Stimulated activated CD4-positive, alpha-beta T cell treated with anti-CD3 and anti-CD28 coated beads, Interleukin-1b, Interleukin-23, amount 100 ng/mL, for 4 hours (primary cell): Measurements from ENCODE around the gene CLDN9.

ENCODE experiments used
- DNase-seq, 2 donors: peaks; one replicate each; pipeline ENCODE4 v3.0.0-alpha.2; 2020; ENCODE audit warnings: low read depth in 2 of 2

The CLDN9 gene

DNA sequence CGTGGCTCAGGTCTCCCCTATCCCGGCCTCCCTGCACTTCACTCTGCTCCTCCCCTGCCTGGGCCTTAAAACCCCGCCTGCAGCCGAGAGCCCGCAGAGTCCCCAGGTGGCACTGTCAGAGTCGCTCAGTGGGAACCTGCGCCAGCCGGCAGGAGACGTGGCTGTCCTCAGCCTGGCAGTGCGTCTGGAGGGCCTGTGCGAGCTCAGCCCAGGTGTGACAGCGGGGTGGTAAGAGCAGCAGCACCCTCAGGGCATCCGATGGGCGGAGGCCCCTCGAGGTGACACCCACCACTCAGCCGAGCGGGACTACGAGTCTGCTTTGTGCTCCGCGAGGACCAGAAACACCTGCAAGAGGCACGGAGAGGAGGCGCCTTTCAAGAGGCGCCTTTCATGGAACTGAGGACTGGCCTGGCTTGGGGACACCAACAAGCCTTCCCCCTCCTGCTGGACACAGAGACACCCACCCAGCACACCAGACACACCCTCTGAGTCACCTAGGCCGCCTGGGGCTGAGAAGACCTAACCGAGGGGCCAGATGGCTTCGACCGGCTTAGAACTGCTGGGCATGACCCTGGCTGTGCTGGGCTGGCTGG is at the start of gene CLDN9:
TSS of gene CLDN9 (plus strand) at position 96 of the 593 bp plus-strand sequence. CDS start at position 536, 440 bp downstream.
- DNase-seq, result no peak

DNA sequence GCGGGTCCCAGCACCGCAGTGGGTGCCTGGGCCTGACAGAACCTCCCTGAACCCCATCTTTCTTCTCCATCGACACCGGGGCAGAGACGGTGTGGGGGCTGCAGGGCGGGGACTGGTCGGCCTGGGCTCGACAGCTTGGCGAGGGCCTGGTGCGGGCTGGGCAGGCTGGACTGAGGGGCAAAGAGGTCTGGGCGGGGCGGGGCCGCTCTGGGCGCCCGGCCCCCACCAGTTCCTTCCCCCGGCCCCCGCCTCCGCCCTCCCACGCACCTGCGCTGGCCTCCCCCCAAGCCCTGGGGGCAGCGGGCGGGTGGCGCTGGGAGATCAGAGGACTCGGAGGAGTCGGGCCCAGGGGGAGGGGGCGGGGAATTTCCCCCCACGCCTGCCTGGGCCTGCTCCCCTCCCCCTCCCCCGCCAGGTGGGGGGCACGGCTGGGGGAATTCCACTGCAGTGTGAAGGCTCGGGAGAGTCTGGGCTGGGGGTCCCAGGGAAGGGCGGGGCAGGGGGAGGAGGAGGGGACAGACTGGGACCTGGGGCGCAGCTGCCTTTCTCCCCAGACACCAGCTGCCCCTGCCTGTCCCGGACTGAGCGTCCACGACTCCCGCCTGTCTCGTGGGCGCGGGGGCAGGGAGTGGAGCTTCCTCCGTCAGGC is 49.5 kb upstream of the CLDN9 start:
- peak; percentile 28 to 49 for DNase-seq

DNA sequence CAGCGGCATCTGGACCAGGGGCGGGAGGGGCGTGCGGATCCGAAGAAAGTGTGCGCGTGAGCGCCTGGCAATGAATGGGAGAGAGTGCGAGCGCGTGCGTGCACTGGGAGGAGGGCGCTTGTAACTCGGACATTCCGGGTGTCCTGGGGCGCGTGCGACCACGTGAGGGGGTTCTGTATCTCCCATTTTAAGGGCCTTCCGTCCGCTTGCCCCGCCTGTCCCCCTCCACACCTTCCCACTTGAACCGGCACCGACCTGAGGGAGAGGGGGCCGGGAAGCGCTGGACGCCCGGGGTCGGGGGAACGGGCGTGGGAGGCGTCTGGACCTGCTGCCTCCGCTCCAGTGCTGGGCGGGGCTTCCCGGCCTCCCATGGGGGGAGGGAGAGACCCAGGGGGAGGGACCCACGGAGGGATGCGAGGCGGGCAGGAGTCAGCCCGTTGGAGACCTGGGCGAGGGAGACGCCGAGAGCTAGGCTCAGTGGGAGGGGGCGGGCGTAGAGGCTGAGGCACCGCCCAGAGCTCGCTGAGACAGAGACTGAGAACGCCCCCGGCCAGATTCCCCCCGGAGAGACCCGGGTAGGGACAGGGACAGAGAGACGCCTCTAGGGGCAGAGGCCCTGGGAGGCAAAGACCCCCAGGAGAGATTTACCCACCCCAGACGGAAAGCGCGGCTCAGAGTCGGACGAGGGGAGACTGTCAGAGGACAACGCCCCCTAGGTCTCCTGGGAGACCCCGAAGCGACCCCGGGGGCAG is 48.8 kb upstream of the CLDN9 start, which contains the start of gene KREMEN2:
TSS of gene KREMEN2 (plus strand) at position 553 of the 752 bp plus-strand sequence. CDS start 246 bp downstream, outside the sequence.
- peak; percentile 37 to 47 for DNase-seq

- DNase-seq, result peak in 1 of 2 donors; percentile 49
Measured at GRCh38 chr16:2964475-2965336, 48.0 kb upstream of the CLDN9 start.

GRCh38 chr16:2966043-2966807 is 46.5 kb upstream of the CLDN9 start:
- DNase-seq, result no peak

DNA sequence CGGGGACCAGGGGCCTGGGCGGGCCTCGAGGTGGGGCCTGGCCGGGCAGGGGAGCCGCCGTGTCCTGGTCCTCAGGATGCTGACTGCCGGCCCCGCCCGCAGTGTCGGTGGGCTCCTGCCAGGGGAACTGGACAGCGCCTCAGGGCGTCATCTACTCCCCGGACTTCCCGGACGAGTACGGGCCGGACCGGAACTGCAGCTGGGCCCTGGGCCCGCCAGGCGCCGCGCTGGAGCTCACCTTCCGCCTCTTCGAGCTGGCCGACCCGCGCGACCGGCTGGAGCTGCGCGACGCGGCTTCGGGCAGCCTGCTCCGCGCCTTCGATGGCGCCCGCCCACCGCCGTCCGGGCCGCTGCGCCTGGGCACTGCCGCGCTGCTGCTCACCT is 45.9 kb upstream of the CLDN9 start:
- no peak for DNase-seq

DNA sequence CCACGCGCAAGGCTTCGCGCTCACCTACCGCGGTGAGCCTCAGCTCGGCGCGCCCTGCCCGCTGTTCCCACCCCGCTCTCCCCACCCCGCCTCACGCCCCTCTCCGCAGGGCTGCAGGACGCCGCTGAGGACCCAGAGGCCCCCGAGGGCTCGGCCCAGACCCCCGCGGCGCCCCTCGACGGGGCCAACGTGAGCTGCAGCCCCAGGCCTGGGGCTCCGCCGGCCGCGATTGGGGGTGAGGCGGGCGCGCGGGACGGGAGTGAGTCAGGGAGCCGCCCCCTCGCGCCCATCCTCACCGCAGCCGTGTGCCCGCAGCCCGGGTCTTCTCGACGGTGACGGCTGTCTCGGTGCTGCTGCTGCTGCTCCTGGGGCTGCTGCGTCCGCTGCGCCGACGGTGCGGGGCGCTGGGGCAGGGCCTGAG is 45.5 kb upstream of the CLDN9 start:
- no peak for DNase-seq

DNA sequence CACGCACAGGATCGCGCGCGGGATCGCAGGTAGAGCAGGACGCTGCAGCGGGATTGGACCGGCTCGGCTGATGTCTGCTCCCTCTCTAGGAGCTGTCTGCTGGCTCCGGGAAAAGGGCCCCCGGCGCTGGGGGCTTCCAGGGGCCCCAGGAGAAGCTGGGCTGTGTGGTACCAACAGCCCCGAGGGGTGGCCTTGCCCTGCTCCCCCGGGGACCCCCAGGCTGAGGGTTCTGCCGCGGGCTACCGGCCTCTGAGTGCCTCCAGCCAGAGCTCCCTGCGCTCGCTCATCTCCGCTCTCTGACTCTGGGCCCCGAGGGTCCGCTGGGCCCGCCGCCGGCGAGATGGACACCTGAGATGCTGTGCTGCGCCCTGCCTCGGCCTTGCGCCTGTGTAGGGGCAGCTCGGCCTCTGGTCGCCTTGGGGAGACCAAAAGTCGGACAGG is 45.0 kb upstream of the CLDN9 start:
- no peak for DNase-seq

GRCh38 chr16:2968368-2968737 is 44.4 kb upstream of the CLDN9 start:
- DNase-seq, result no peak

GRCh38 chr16:2968738-2969544 is 43.8 kb upstream of the CLDN9 start, which contains the start of gene PAQR4:
TSS of gene PAQR4 (plus strand) at chr16:2969348. CDS start at chr16:2969675, 327 bp downstream.
- DNase-seq, result peak; percentile 58 to 76

GRCh38 chr16:2969545-2970521 is 42.9 kb upstream of the CLDN9 start:
- peak; percentile 55 to 65 for DNase-seq

GRCh38 chr16:2970563-2970962 is 42.2 kb upstream of the CLDN9 start:
- no peak for DNase-seq

DNA sequence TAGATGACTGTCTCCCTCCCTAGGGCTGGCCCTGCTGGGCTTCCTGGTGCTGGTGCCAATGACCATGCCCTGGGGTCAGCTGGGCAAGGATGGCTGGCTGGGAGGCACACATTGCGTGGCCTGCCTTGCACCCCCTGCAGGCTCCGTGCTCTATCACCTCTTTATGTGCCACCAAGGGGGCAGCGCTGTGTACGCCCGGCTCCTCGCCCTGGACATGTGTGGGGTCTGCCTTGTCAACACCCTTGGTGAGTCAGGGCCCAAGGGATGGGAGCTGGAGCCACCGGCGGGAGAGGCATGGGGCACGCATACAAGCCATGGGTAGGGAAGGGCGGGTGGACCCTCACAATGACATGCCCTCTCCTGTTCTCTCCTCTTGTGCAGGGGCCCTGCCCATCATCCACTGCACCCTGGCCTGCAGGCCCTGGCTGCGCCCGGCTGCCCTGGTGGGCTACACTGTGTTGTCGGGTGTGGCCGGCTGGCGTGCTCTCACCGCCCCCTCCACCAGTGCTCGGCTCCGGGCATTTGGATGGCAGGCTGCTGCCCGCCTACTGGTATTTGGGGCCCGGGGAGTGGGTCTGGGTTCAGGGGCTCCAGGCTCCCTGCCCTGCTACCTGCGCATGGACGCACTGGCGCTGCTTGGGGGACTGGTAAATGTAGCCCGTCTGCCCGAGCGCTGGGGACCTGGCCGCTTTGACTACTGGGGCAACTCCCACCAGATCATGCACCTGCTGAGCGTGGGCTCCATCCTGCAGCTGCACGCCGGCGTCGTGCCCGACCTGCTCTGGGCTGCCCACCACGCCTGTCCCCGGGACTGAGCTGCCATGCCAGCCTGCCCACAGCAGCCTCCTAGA is 41.4 kb upstream of the CLDN9 start:
- no peak for DNase-seq

DNA sequence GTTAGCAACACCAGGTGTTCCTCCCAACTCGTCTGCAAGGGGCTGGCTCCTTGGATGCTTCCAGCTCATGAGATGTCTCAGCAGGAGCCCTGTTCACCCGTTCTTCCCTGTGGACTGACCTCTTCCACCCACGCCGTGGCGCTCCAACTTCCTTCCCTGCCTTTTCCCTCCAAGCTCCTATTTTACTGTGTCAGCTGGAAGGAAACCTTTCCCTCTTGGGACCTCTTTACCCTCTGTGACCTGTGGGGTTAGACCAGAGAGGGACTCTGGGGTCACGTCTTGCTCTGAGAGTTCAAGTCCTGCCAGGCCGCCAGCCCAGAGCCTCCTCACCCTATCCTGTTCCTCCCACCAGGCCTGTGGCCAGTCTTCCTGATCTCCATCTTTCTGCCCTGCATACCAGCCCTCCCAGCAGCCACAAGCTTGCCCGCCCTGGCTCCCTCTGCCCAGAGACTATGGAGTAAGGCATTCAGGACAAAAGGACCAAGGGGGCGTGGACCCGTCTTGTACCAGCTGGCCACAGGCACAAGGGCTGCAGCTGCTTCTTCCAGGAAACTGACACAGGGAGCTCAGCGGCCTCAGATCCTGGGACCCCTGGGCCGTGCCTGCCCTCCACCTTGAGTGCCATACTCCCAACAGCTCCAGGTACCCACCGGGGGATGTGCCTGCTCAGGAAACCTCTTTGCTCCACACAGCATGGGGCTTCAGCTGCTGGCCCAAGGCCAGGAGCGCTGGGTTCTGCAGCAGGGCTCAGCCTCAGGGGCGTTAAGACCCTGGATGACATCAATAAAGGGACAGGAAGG is 40.5 kb upstream of the CLDN9 start:
- no peak for DNase-seq

DNA sequence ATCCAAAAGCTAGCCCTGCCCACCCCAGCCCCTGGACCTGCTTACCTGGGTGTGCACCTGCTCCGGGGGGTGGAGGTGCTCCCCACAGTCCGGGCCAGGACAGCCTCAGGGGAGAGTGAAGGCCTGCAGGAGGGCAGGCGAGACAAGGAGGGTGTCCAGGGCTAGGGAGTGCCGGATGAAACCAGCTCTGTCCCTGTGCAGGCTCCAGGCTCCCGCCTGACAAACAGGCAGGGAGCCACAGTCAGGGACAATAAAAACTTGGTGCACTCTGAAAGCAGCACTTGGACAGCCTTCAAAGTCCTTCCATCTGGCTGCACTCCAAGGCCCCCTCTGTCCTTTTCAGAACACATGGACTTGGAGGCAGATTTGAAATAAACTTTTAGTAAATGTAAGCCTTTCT is 39.6 kb upstream of the CLDN9 start:
- no peak for DNase-seq

DNA sequence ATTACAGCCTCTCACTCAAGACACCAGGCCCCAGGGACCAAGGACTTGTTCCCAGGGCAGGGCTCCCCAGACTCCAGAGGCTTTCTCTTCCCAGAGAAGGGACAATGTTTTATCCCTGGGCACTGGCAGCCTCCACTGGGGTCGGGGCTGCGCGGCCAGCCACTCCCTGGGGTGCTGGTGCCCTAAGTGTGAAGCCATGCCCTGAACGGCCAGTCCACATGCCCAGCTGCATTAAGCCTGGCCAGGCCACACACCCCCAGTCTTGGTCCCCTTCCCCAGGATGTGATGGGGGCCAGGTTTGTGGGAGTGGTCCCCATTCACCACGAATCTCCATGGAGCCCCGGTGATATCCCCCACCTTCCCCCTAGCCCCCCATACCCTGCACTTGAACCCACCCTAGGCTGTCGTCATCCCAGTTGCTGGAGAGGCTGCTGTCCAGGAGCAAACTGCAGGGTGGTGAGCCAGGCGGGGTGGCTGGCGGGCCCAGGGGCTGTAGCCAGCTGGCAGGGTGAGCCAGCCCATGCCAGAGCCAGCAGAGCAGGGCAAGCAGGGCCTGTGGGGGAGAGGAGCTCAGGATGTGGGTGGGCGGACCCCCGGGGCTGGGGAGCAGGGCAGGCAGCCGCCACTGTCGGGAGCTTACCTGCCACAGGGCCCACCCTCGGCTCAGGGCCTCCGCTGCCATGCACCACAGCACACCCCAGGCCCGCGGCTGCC is 39.0 kb upstream of the CLDN9 start:
- DNase-seq, result no peak
